ENCODE results near the gene SLC7A6. TPM values are rescaled to one million over a fixed set of nuclear protein-coding genes. Genes with fewer than 3 reads are reported as not detected.

The SLC7A6 gene
- polyA plus RNA-seq, 2 of the 4 experiments (the other 2 are of a cell fraction) = 31.1 to 32.9 TPM

DNA sequence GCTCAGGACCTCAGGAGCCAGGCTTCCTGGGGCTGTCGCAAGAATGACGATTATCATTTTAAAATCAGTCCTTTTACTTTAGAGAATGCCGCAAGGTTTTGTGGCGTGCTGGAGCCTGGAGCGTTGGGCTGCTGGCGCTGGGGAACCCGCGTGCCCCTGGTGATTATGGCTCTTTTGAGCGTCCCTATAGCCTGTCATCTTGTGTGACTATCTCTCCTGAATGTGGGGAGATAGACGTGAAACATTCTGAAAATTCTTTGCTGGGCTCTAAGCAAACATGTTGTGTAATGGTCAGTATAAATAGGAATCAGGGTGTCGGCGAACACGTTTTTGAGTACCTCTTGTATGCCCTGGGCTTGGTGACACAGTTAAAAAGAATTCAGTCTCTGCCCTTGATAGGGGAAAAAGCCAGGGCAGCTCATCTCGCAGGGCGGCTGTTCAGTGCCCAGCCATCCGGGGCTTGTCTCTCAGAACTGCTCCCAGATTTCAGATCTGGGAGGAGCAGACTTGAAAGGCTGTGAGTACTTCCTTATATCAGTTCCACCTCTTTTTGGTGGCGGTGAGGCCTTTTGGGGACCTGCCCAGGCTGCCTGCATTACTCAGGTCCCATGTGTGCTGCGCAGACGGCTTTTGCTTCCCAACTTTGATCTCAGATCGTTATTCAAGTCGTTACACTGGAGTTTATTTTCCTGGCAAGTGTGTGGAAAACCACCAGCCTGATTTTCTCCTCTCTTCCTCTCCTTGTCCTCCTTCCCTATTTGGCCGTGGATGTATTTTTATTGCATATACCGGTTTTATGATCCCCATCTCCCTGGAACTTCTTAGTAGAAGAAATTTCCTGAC, 973 bp downstream of the SLC7A6 start (continued):
- TF ChIP-seq HOXB13 (CRISPR knock-in tag; IDR thresholded peaks at IDR 0.05; ENCODE audit: low read depth) (no peak), CBX2 (IDR thresholded peaks at IDR 0.05; ENCODE audit: borderline replicate concordance, low read depth) (no peak), GATA3 (IDR thresholded peaks at IDR 0.05; ENCODE audit: borderline replicate concordance) (peak; percentile 50; the same call in 1 of the 2 replicates), CEBPB (IDR thresholded peaks at IDR 0.05) (peak; percentile 66 to 93; a peak in 3 of 4 replicates), JUNB (IDR thresholded peaks at IDR 0.05) (peak; percentile 53; the same call in 1 of the 2 replicates), FOXS1 (CRISPR knock-in tag; IDR thresholded peaks at IDR 0.05) (no peak), MYC (IDR thresholded peaks at IDR 0.05; ENCODE audit: borderline replicate concordance, low read length) (no peak), HMGXB4 (CRISPR knock-in tag; IDR thresholded peaks at IDR 0.05; ENCODE audit: borderline replicate concordance) (no peak), ZSCAN20 (CRISPR knock-in tag; IDR thresholded peaks at IDR 0.05) (no peak), ATOH8 (CRISPR knock-in tag; IDR thresholded peaks at IDR 0.05; ENCODE audit: low read depth) (no peak), ZFP36 (IDR thresholded peaks at IDR 0.05; ENCODE audit: borderline replicate concordance, partially characterized antibody) (no peak), MAFK (IDR thresholded peaks at IDR 0.05; ENCODE audit: partially characterized antibody) (peak; percentile 10), RARB (CRISPR knock-in tag; IDR thresholded peaks at IDR 0.05) (no peak), POLR2A (IDR thresholded peaks at IDR 0.05; ENCODE audit: low read length) (peak; percentile 22; the same call in 1 of the 2 replicates), POLR2AphosphoS2 (conservative IDR thresholded peaks at IDR 0.05; ENCODE audit: low read length) (no peak), CBX8 (IDR thresholded peaks at IDR 0.05) (no peak), FOSB (CRISPR knock-in tag; IDR thresholded peaks at IDR 0.05) (no peak), MAZ (IDR thresholded peaks at IDR 0.05; ENCODE audit: borderline replicate concordance, low read depth, low read length) (no peak), JUN (IDR thresholded peaks at IDR 0.05) (peak in 1 of 2 experiments; percentile 29; a peak in 1 of 5 replicates)
- TF ChIP-seq, protein P1, sequence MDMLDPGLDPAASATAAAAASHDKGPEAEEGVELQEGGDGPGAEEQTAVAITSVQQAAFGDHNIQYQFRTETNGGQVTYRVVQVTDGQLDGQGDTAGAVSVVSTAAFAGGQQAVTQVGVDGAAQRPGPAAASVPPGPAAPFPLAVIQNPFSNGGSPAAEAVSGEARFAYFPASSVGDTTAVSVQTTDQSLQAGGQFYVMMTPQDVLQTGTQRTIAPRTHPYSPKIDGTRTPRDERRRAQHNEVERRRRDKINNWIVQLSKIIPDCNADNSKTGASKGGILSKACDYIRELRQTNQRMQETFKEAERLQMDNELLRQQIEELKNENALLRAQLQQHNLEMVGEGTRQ (IDR thresholded peaks at IDR 0.05) = no peak

- 82% methylated on average over 6 of the region's 6 CpGs for WGBS (ENCODE audit: missing lambda C conversion rate)
- TF ChIP-seq RFX5 (IDR thresholded peaks at IDR 0.05) (no peak), HOXA7 (CRISPR knock-in tag; IDR thresholded peaks at IDR 0.05) (no peak), HMGXB4 (CRISPR knock-in tag; IDR thresholded peaks at IDR 0.05; ENCODE audit: borderline replicate concordance) (no peak)
- ATAC-seq = no peak
- no peaks in the 10 kb centered on the region for H3K9me3 ChIP-seq
- DNase-seq (ENCODE audit: low read depth in 1 of 2, low spot score in 1 of 2) = no peak
- FAIRE-seq = no peak
- H3K4me1 ChIP-seq = peaks cover 50% of the 10 kb centered on the region
- CTCF ChIA-PET = interaction anchor here (0.8 to 1.7 kb wide), 5 partner anchors 12 to 253 kb away, joined by 3 to 4 read pairs (median 3); no protein-coding TSS in a partner anchor
- peak overlapping the region; percentile 45 for H3K4me2 ChIP-seq
- H3K4me3 ChIP-seq = no peak overlapping the region
- H3K27ac ChIP-seq = peak overlapping the region in 1 of 2 experiments; percentile 54; a peak in 3 of 6 replicates
- POLR2A ChIA-PET = no interaction called here
Measured at GRCh38 chr16:68267612-68268405, 3.5 kb downstream of the SLC7A6 start.
